ENCODE results near the gene TRIM41. TPM values are rescaled to one million over a fixed set of nuclear protein-coding genes. Genes with fewer than 3 reads are reported as not detected.

TRIM41 gene
- polyA plus RNA-seq, 1 experiment: 15.2 TPM

Small RNA genes within 50 kb of the gene (small RNA-seq; reads per million reads assigned to genes)
- gene MIR4638 (ENCODE audit: insufficient read length, low read depth, low replicate concordance): not detected
- gene SNORD95 (ENCODE audit: insufficient read length, low read depth, low replicate concordance): not detected
- not detected for gene SNORD96A (ENCODE audit: insufficient read length, low read depth, low replicate concordance)

Other genes with a start within 250 kb of the TRIM41 start
- gene BTNL3, start 234.4 kb upstream of the TRIM41 start, polyA plus RNA-seq (2011; rRNA removed): not detected in 2 replicates
- not detected in 2 replicates for gene BTNL9, start 183.0 kb upstream of the TRIM41 start, polyA plus RNA-seq (2011; rRNA removed)
- gene OR2V1, start 92.1 kb upstream of the TRIM41 start, polyA plus RNA-seq (2011; rRNA removed): not detected in 2 replicates
- not detected in 2 replicates for gene OR2V2, start 75.7 kb upstream of the TRIM41 start, polyA plus RNA-seq (2011; rRNA removed)
- 3.2 and 3.9 TPM in 2 replicates for gene TRIM7, start 18.1 kb upstream of the TRIM41 start, polyA plus RNA-seq (2011; rRNA removed)
- 6,186 and 8,520 TPM in 2 replicates for gene RACK1, start 20.6 kb downstream of the TRIM41 start, polyA plus RNA-seq (2011; rRNA removed)
- gene TRIM52, start 37.9 kb downstream of the TRIM41 start, polyA plus RNA-seq (2011; rRNA removed): 6.3 and 6.7 TPM in 2 replicates
- gene OR4F3, start 144.0 kb downstream of the TRIM41 start, polyA plus RNA-seq (2011; rRNA removed): not detected in 2 replicates